Measurements from ENCODE around the gene RXFP1. TPM values are rescaled to one million over a fixed set of nuclear protein-coding genes. Genes with fewer than 3 reads are reported as not detected.

RXFP1 gene
- total RNA-seq (ENCODE audit: unreplicated experiment) = not detected
- long read RNA-seq = 0 reads

GRCh38 chr4:158521484-158522088 lies at the start of gene RXFP1:
TSS of gene RXFP1 (plus strand) at chr4:158521882. CDS start at chr4:158521977, 95 bp downstream.
- no peak within 1 kb of the TSS for H3K27ac Mint-ChIP-seq (ENCODE audit: unreplicated experiment)

GRCh38 chr4:158481811-158482210 lies 39.9 kb upstream of the RXFP1 start:
- Mint-ChIP-seq H3K4me3 (ENCODE audit: unreplicated experiment) (no peak overlapping the region), H3K4me1 (ENCODE audit: unreplicated experiment) (no peaks in the 10 kb centered on the region), H3K36me3 (ENCODE audit: low read depth, unreplicated experiment) (no peaks in the 10 kb centered on the region), H3K27me3 (ENCODE audit: unreplicated experiment) (peaks cover 1% of the 10 kb centered on the region), H3K27ac (ENCODE audit: unreplicated experiment) (no peak overlapping the region), H3K9me3 (ENCODE audit: unreplicated experiment) (no peaks in the 10 kb centered on the region)
- TF ChIP-seq, protein P1, sequence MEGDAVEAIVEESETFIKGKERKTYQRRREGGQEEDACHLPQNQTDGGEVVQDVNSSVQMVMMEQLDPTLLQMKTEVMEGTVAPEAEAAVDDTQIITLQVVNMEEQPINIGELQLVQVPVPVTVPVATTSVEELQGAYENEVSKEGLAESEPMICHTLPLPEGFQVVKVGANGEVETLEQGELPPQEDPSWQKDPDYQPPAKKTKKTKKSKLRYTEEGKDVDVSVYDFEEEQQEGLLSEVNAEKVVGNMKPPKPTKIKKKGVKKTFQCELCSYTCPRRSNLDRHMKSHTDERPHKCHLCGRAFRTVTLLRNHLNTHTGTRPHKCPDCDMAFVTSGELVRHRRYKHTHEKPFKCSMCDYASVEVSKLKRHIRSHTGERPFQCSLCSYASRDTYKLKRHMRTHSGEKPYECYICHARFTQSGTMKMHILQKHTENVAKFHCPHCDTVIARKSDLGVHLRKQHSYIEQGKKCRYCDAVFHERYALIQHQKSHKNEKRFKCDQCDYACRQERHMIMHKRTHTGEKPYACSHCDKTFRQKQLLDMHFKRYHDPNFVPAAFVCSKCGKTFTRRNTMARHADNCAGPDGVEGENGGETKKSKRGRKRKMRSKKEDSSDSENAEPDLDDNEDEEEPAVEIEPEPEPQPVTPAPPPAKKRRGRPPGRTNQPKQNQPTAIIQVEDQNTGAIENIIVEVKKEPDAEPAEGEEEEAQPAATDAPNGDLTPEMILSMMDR (IDR thresholded peaks at IDR 0.05; ENCODE audit: unreplicated experiment) = no peak
- no peak for DNase-seq (ENCODE audit: low spot score)

More at GRCh38 chr4:158521484-158522088, at the start of gene RXFP1:
- H3K4me1 Mint-ChIP-seq (ENCODE audit: unreplicated experiment) = peaks cover 9% of the 10 kb centered on the region
- H3K36me3 Mint-ChIP-seq (ENCODE audit: low read depth, unreplicated experiment) = no peaks in the 10 kb centered on the region
- H3K4me3 Mint-ChIP-seq (ENCODE audit: unreplicated experiment) = no peak within 1 kb of the TSS
- no peaks in the 10 kb centered on the region for H3K9me3 Mint-ChIP-seq (ENCODE audit: unreplicated experiment)
- H3K27me3 Mint-ChIP-seq (ENCODE audit: unreplicated experiment) = no peaks in the 10 kb centered on the region
- no peak for DNase-seq (ENCODE audit: low spot score)
- TF ChIP-seq, protein P1 (IDR thresholded peaks at IDR 0.05; ENCODE audit: unreplicated experiment) = no peak

GRCh38 chr4:158484173-158484885 lies 37.4 kb upstream of the RXFP1 start:
- Mint-ChIP-seq H3K36me3 (ENCODE audit: low read depth, unreplicated experiment) (no peaks in the 10 kb centered on the region), H3K4me3 (ENCODE audit: unreplicated experiment) (no peak overlapping the region), H3K9me3 (ENCODE audit: unreplicated experiment) (no peaks in the 10 kb centered on the region), H3K27ac (ENCODE audit: unreplicated experiment) (no peak overlapping the region), H3K4me1 (ENCODE audit: unreplicated experiment) (no peaks in the 10 kb centered on the region), H3K27me3 (ENCODE audit: unreplicated experiment) (peaks cover 1% of the 10 kb centered on the region)
- DNase-seq (ENCODE audit: low spot score) = no peak
- TF ChIP-seq, protein P1 (IDR thresholded peaks at IDR 0.05; ENCODE audit: unreplicated experiment) = no peak

DNA sequence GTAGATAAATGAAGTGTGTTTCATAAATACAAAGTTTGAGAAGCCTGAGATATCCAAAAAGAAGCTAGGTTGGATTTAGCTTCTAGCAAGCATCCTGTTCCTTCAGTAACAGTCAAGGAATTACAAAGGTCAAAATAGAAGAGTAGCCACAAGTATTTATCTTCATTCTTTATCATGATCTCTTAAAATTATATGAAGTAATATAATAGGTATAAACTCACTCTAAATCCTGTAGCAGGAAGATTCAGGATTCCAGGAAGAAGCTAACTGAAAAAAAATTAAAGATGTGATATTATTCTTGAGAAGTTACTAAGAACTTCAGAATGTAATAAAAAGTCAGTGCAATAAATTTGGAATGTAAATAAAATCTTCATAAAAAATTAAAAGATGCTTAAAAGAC lies 31.1 kb upstream of the RXFP1 start:
- Mint-ChIP-seq H3K4me1 (ENCODE audit: unreplicated experiment) (no peaks in the 10 kb centered on the region), H3K27me3 (ENCODE audit: unreplicated experiment) (no peaks in the 10 kb centered on the region), H3K36me3 (ENCODE audit: low read depth, unreplicated experiment) (no peaks in the 10 kb centered on the region), H3K27ac (ENCODE audit: unreplicated experiment) (no peak overlapping the region), H3K4me3 (ENCODE audit: unreplicated experiment) (no peak overlapping the region), H3K9me3 (ENCODE audit: unreplicated experiment) (no peaks in the 10 kb centered on the region)
- TF ChIP-seq, protein P1 (IDR thresholded peaks at IDR 0.05; ENCODE audit: unreplicated experiment) = no peak
- DNase-seq (ENCODE audit: low spot score) = no peak

DNA sequence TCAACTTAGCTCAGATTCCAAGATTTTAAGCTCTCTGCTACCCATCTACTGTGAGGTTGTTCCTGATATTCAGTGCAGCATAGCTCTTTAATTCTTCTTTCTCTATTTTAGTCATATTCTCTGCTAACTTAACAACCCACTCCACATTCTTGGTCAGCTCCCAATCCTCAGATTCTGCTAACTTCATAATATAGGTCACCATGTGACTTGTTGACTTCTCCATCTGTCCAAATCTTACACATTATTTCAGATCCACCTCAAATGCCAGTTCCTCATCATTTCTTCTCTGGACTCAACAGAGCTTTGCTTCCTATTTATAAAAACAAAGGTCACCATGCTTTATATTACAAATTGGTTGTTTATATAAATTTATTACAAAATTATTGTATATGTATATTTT lies 29.3 kb upstream of the RXFP1 start:
- H3K4me1 Mint-ChIP-seq (ENCODE audit: unreplicated experiment) = no peaks in the 10 kb centered on the region
- no peaks in the 10 kb centered on the region for H3K9me3 Mint-ChIP-seq (ENCODE audit: unreplicated experiment)
- no peak overlapping the region for H3K27ac Mint-ChIP-seq (ENCODE audit: unreplicated experiment)
- H3K36me3 Mint-ChIP-seq (ENCODE audit: low read depth, unreplicated experiment) = no peaks in the 10 kb centered on the region
- no peak for DNase-seq (ENCODE audit: low spot score)
- no peak overlapping the region for H3K4me3 Mint-ChIP-seq (ENCODE audit: unreplicated experiment)
- TF ChIP-seq, protein P1 (IDR thresholded peaks at IDR 0.05; ENCODE audit: unreplicated experiment) = no peak
- no peaks in the 10 kb centered on the region for H3K27me3 Mint-ChIP-seq (ENCODE audit: unreplicated experiment)
